Activated naive CD4-positive, alpha-beta T cell treated with anti-CD3 and anti-CD28 coated beads for 36 hours (primary cell): Measurements from ENCODE around the gene FAM118A. TPM values are rescaled to one million over a fixed set of nuclear protein-coding genes. Genes with fewer than 3 reads are reported as not detected.
"Not testable (repeated sequence)": the region's sequence is repeated elsewhere in the genome, so short reads cannot be mapped to it uniquely, and the experiment has no call there.

ENCODE experiments used
- CTCF ChIA-PET: fragments of 350-600 bp; sonication (Branson Sonifier 250); formaldehyde crosslinking; loops from one replicate; lab custom pipeline; 2021; ENCODE audit warnings: antibody characterized with exemption; lab: Charles Lee
- DNase-seq: peaks from one replicate; pipeline ENCODE4 v3.0.0-alpha.2; 2020
- H3K27ac Mint-ChIP-seq: one replicate; pipeline ENCODE4 v1.8.0; 2021; ENCODE audit warnings: mild to moderate bottlenecking, mixed read lengths
- H3K27me3 Mint-ChIP-seq: one replicate; pipeline ENCODE4 v1.8.0; 2021; ENCODE audit warnings: low read depth, mixed read lengths
- H3K36me3 Mint-ChIP-seq: one replicate; pipeline ENCODE4 v1.8.0; 2021; ENCODE audit warnings: low read depth, mixed read lengths
- H3K4me1 Mint-ChIP-seq: one replicate; pipeline ENCODE4 v1.8.0; 2021; ENCODE audit warnings: low read depth, mixed read lengths
- H3K4me3 Mint-ChIP-seq: one replicate; pipeline ENCODE4 v1.8.0; 2021; ENCODE audit warnings: mild to moderate bottlenecking, moderate library complexity, mixed read lengths
- H3K9me3 Mint-ChIP-seq: one replicate; pipeline ENCODE4 v1.8.0; 2021; ENCODE audit warnings: mixed read lengths
- intact Hi-C: fragments of 100-400 bp; cut with micrococcal nuclease; formaldehyde crosslinking; loops from one replicate; pipeline ENCODE4 v1.15.1; 2023
- total RNA-seq, 2 experiments: library from RNA; stranded (reverse); gene quantifications; one replicate each; pipeline ENCODE4 v1.2.3, GENCODE V29; 2021

FAM118A gene
- total RNA-seq, 2 experiments from 2014 or later = 62.2 to 66.9 TPM

GRCh38 chr22:45373592-45373991 is 63.9 kb downstream of the FAM118A start:
- CTCF ChIA-PET, DNase-seq, intact Hi-C loops, H3K36me3 Mint-ChIP-seq, H3K4me3 Mint-ChIP-seq, H3K4me1 Mint-ChIP-seq, H3K27ac Mint-ChIP-seq, H3K9me3 Mint-ChIP-seq, H3K27me3 Mint-ChIP-seq: not testable (repeated sequence)

GRCh38 chr22:45376009-45376408 is 66.3 kb downstream of the FAM118A start:
- CTCF ChIA-PET = interaction anchor here (0.7 kb wide), 1 partner anchor 246 kb away, joined by 3 read pairs; no protein-coding TSS in a partner anchor

DNA sequence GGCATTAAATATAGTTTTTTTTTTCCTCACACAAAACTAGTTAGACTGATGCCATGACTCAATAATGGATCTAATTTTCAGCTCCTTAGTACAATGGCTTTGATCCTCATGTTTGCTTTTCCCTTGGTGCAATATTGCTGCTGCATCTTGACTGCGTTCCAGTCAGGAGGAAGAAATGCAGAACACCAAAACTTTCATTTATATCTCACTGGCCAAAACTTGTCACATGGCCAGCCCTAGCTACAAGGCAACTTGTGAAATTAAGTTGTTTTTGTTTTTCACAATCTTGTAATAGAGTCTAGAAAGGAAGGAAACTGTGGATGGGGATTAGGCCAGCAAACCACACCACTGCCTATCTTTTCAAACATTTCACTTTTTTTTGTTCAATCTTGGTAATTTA is 67.0 kb downstream of the FAM118A start:
- no peaks in the 10 kb centered on the region for H3K27me3 Mint-ChIP-seq
- DNase-seq = no peak
- H3K4me1 Mint-ChIP-seq = no peaks in the 10 kb centered on the region
- intact Hi-C loops = no loop called here
- H3K4me3 Mint-ChIP-seq = no peak overlapping the region
- H3K36me3 Mint-ChIP-seq = no peaks in the 10 kb centered on the region
- no peaks in the 10 kb centered on the region for H3K9me3 Mint-ChIP-seq
- no peak overlapping the region for H3K27ac Mint-ChIP-seq
- CTCF ChIA-PET = no interaction called here

More at GRCh38 chr22:45376009-45376408, 66.3 kb downstream of the FAM118A start:
- H3K9me3 Mint-ChIP-seq = no peaks in the 10 kb centered on the region
- H3K4me3 Mint-ChIP-seq = no peak overlapping the region
- no peak for DNase-seq
- H3K27ac Mint-ChIP-seq = no peak overlapping the region
- no peaks in the 10 kb centered on the region for H3K27me3 Mint-ChIP-seq
- no peaks in the 10 kb centered on the region for H3K4me1 Mint-ChIP-seq
- H3K36me3 Mint-ChIP-seq = no peaks in the 10 kb centered on the region
- intact Hi-C loops = no loop called here

DNA sequence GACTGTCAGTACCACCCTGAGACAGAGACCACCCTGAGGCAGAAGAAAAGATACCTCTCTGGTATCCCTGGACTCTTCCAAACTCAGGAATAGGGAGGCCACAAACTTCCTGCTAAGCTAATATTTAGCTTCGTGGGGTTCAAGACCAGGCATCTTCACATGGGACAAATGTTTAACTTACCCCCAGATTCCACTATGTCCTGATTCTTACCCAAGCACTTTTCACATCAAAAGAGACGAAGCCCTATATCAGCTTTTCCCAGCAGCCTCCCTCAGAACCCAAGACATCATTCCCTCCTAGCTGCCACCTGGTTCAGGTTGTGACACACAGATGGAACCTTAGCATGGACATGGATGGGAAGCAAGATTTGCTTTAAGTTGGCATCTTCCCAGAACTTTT is 71.6 kb downstream of the FAM118A start:
- H3K27me3 Mint-ChIP-seq = no peaks in the 10 kb centered on the region
- DNase-seq = no peak
- no peak overlapping the region for H3K27ac Mint-ChIP-seq
- H3K36me3 Mint-ChIP-seq = no peaks in the 10 kb centered on the region
- no peaks in the 10 kb centered on the region for H3K4me1 Mint-ChIP-seq
- no peak overlapping the region for H3K4me3 Mint-ChIP-seq
- CTCF ChIA-PET = interaction anchor here (0.8 kb wide), 1 partner anchor 40 kb away, joined by 4 read pairs; no protein-coding TSS in a partner anchor
- no peaks in the 10 kb centered on the region for H3K9me3 Mint-ChIP-seq
- intact Hi-C loops = no loop called here

- CTCF ChIA-PET = no interaction called here
- no peak for DNase-seq
- intact Hi-C loops = no loop called here
- H3K4me3 Mint-ChIP-seq = no peak overlapping the region
- H3K4me1 Mint-ChIP-seq = no peaks in the 10 kb centered on the region
- H3K27ac Mint-ChIP-seq = no peak overlapping the region
- H3K27me3 Mint-ChIP-seq = no peaks in the 10 kb centered on the region
- H3K36me3 Mint-ChIP-seq = no peaks in the 10 kb centered on the region
- H3K9me3 Mint-ChIP-seq = no peaks in the 10 kb centered on the region
These were observed 79.8 kb downstream of the FAM118A start for GRCh38 chr22:45389546-45389945.

Other genes with a start within 250 kb of the FAM118A start
- gene NUP50, start 146.0 kb upstream of the FAM118A start, total RNA-seq = 100 to 1,000 TPM; 151 to 154 TPM
- gene KIAA0930, start 69.0 kb upstream of the FAM118A start, total RNA-seq = 10 to 100 TPM; 16.6 to 19.5 TPM
- gene UPK3A, start 25.0 kb upstream of the FAM118A start, total RNA-seq = not detected
- 1 to 10 TPM; 1.1 to 1.3 TPM for gene SMC1B, start 103.7 kb downstream of the FAM118A start, total RNA-seq
- 1 to 10 TPM; 6.2 to 6.3 TPM for gene RIBC2, start 103.8 kb downstream of the FAM118A start, total RNA-seq
- not detected for gene FBLN1, start 192.9 kb downstream of the FAM118A start, total RNA-seq